Measurements from ENCODE around the gene CTSA. TPM values are rescaled to one million over a fixed set of nuclear protein-coding genes. Genes with fewer than 3 reads are reported as not detected.

The CTSA gene
- total RNA-seq, 1 donor from 2014 or later: 136 TPM

DNA sequence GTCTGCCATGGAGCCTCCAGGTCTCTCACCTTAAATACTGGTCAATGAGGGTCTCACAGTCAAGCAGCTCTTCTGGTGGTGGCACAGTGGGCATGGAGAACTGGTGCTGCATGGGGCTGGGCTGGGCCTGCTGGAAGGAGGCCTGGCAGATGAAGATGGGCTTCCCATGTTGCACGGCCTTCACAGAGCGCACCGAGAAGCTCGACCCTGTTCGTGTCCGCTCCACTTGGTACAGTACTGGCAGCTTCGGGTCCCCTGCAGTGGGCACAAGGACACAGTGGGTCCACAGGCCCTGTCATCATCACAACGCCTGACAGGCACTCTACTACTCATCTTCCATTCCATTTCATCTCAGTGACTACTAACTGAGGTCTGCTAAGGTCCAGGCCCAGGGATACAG lies 42.7 kb upstream of the CTSA start:
- H3K4me3 ChIP-seq (ENCODE audit: low read depth, low read length): no peak overlapping the region
- DNase-seq (ENCODE audit: low read depth): no peak
- H3K27me3 ChIP-seq (ENCODE audit: control insufficient read depth, insufficient read depth, low read length): no peaks in the 10 kb centered on the region
- peaks cover 2% of the 10 kb centered on the region for H3K36me3 ChIP-seq (ENCODE audit: control insufficient read depth, insufficient read depth, low read length)
- TF ChIP-seq, protein P1, sequence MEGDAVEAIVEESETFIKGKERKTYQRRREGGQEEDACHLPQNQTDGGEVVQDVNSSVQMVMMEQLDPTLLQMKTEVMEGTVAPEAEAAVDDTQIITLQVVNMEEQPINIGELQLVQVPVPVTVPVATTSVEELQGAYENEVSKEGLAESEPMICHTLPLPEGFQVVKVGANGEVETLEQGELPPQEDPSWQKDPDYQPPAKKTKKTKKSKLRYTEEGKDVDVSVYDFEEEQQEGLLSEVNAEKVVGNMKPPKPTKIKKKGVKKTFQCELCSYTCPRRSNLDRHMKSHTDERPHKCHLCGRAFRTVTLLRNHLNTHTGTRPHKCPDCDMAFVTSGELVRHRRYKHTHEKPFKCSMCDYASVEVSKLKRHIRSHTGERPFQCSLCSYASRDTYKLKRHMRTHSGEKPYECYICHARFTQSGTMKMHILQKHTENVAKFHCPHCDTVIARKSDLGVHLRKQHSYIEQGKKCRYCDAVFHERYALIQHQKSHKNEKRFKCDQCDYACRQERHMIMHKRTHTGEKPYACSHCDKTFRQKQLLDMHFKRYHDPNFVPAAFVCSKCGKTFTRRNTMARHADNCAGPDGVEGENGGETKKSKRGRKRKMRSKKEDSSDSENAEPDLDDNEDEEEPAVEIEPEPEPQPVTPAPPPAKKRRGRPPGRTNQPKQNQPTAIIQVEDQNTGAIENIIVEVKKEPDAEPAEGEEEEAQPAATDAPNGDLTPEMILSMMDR (IDR thresholded peaks at IDR 0.05; ENCODE audit: insufficient read depth, low read length, poor library complexity, severe bottlenecking): no peak

DNA sequence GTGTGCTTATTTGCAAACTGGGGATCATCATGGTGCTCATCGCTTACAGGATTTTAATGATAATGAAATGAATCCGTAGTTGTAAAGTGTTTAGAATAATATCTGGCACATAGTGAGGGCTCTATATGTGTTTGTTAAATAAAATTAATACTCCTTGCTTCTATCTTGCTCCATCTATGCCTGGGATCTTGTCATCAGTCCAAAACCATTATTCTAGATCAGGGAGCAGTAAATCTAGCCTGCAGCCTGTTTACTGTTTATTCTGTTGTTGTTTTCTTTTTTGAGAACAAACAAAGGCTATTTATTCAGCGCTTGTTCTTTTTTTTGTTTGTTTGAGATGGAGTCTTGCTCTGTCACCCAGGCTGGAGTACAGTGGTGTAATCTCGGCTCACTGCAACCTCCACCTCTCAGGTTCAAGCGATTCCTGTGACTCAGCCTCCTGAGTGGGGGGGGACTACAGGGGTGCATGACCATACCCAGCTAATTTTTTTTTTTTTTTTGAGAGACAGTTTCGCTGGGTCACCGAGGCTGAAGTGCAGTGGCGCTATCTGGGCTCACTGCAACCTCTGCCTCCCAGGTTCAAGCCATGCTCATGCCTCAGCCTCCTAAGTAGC lies 42.1 kb upstream of the CTSA start:
- H3K36me3 ChIP-seq (ENCODE audit: control insufficient read depth, insufficient read depth, low read length): peaks cover 2% of the 10 kb centered on the region
- H3K27me3 ChIP-seq (ENCODE audit: control insufficient read depth, insufficient read depth, low read length): no peaks in the 10 kb centered on the region
- TF ChIP-seq, protein P1 (IDR thresholded peaks at IDR 0.05; ENCODE audit: insufficient read depth, low read length, poor library complexity, severe bottlenecking): no peak
- H3K4me3 ChIP-seq (ENCODE audit: low read depth, low read length): no peak overlapping the region
- DNase-seq (ENCODE audit: low read depth): no peak

DNA sequence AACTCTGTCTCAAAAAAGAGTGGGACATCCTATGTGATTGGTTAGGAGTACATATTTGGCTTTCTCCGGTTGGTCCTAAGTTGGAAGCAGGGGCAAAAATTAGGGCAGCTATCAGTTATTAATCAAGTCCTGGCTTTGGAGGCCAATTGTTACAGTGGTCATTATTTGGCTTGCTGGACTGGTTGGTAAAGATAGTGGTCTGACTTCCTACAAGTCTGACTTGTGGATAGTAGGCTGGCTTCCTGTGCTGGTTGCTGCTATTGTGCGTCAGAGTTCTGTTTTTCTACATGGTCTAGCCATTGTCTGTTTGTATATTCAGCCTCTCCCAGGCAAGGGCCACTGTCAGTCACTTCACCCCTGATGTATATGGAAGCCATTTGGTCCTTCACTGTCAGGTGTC lies 40.9 kb upstream of the CTSA start:
- no peak overlapping the region for H3K4me3 ChIP-seq (ENCODE audit: low read depth, low read length)
- no peak for DNase-seq (ENCODE audit: low read depth)
- H3K36me3 ChIP-seq (ENCODE audit: control insufficient read depth, insufficient read depth, low read length): peaks cover 2% of the 10 kb centered on the region
- no peaks in the 10 kb centered on the region for H3K27me3 ChIP-seq (ENCODE audit: control insufficient read depth, insufficient read depth, low read length)
- TF ChIP-seq, protein P1 (IDR thresholded peaks at IDR 0.05; ENCODE audit: insufficient read depth, low read length, poor library complexity, severe bottlenecking): no peak

DNA sequence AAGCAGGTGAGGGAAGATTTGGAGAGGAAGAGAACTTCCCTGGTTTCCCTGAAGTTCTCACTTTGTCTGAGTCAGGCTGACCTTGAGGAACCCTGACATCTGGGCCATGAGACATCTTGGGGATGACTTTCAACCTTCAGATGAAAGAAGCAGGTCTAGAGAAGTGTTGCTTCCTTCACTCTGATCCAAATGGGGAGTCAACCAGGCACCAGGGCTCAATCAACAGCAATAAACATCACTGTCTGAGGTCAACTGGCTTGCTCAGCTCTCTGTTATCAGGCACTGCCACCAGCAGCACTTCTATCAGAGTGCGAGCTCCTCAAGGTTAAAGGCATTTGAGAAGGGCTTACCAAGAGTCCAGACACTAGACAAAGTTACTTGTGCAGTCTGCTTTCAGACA lies 40.2 kb upstream of the CTSA start:
- TF ChIP-seq, protein P1 (IDR thresholded peaks at IDR 0.05; ENCODE audit: insufficient read depth, low read length, poor library complexity, severe bottlenecking): no peak
- H3K36me3 ChIP-seq (ENCODE audit: control insufficient read depth, insufficient read depth, low read length): no peaks in the 10 kb centered on the region
- H3K4me3 ChIP-seq (ENCODE audit: low read depth, low read length): no peak overlapping the region
- no peak for DNase-seq (ENCODE audit: low read depth)
- no peaks in the 10 kb centered on the region for H3K27me3 ChIP-seq (ENCODE audit: control insufficient read depth, insufficient read depth, low read length)

DNA sequence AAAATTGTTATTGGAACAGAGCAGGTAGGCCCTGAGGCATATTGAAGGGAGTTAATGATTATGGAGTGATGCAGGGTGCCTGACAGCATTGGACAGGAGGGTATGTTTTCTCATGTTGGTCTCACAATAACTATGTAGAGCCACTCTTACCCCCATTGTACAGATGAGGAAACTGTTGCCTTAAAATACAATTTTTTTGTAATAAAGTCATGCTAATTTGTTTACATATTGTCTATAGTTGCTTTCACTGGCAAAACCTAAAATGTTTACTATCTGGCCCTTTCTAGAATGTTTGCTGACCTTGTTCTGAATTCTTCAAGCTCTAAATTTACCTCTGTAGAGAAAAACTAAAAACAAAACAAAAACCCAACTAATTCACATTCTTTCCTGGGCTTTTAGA lies 39.6 kb upstream of the CTSA start:
- Histone ChIP-seq H3K4me3 (ENCODE audit: low read depth, low read length) (no peak overlapping the region), H3K36me3 (ENCODE audit: control insufficient read depth, insufficient read depth, low read length) (no peaks in the 10 kb centered on the region), H3K27me3 (ENCODE audit: control insufficient read depth, insufficient read depth, low read length) (no peaks in the 10 kb centered on the region)
- TF ChIP-seq, protein P1 (IDR thresholded peaks at IDR 0.05; ENCODE audit: insufficient read depth, low read length, poor library complexity, severe bottlenecking): no peak
- no peak for DNase-seq (ENCODE audit: low read depth)

DNA sequence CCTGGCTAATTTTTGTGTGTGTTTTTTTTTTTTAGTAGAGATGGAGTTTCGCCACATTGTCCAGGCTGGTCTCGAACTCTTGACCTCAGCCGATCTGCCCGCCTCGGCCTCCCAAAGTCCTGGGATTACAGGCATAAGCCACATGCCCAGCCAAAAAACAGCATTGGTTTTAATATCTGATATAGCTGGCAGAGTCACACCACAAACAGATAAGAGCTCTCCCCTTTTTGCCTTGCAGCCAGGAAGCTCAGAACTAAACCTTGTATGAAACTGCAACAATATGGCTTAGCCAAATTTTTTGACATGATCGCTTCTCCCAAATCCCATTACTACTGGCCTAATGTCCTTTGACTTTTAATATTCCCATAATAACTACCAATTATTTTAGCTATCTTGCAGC lies 38.8 kb upstream of the CTSA start:
- TF ChIP-seq, protein P1 (IDR thresholded peaks at IDR 0.05; ENCODE audit: insufficient read depth, low read length, poor library complexity, severe bottlenecking): no peak
- no peaks in the 10 kb centered on the region for H3K36me3 ChIP-seq (ENCODE audit: control insufficient read depth, insufficient read depth, low read length)

More for the DNA sequence above, 38.8 kb upstream of the CTSA start:
- Histone ChIP-seq H3K27me3 (ENCODE audit: control insufficient read depth, insufficient read depth, low read length) (no peaks in the 10 kb centered on the region), H3K4me3 (ENCODE audit: low read depth, low read length) (no peak overlapping the region)
- no peak for DNase-seq (ENCODE audit: low read depth)

Data from kidney epithelial cell (primary cell).